OCI-LY7 (cell line): ENCODE measurements around the gene SAT1. TPM values are rescaled to one million over a fixed set of nuclear protein-coding genes. Genes with fewer than 3 reads are reported as not detected.

Source experiments
- BruUV-seq: library from RNA; stranded (reverse); fragments of 400-500 nt; replicated peaks from 2 replicates; lab custom pipeline; 2021; lab: Mats Ljungman, UMichigan
- CTCF ChIA-PET: fragments of 300-600 bp; sonication (Branson Sonifier 250); formaldehyde crosslinking; loops from one replicate; lab custom pipeline; 2022; ENCODE audit warnings: antibody characterized with exemption; ENCODE audit not compliant: unreplicated experiment; lab: Charles Lee
- POLR2A ChIA-PET: fragments of 300-600 bp; sonication (Branson Sonifier 250); formaldehyde crosslinking; loops from one replicate; lab custom pipeline; 2022; ENCODE audit warnings: antibody characterized with exemption; lab: Charles Lee
- DNase-seq: peaks from one replicate; pipeline ENCODE4 v3.0.0-alpha.2; 2015; ENCODE audit warnings: low spot score
- H2AFZ ChIP-seq: fragments of 200-600 bp; sonication (generic), shearing (Covaris generic); 2 replicates; pipeline ENCODE4 v1.6.1; 2014; ENCODE audit warnings: mild to moderate bottlenecking, antibody characterized with exemption, low read length, moderate library complexity
- H3K27ac ChIP-seq: fragments of 200-600 bp; sonication (generic); 2 replicates; pipeline ENCODE4 v1.5.1; 2014; ENCODE audit warnings: mixed run types, low read depth, mild to moderate bottlenecking, moderate library complexity, low read length, inconsistent platforms; ENCODE audit not compliant: poor library complexity, severe bottlenecking
- H3K36me3 ChIP-seq: fragments of 200-600 bp; sonication (generic); 2 replicates; pipeline ENCODE4 v1.6.1; 2014; ENCODE audit warnings: mild to moderate bottlenecking, antibody characterized with exemption, low read length, moderate library complexity, mixed read lengths; ENCODE audit not compliant: insufficient read depth
- H3K4me1 ChIP-seq: fragments of 200-600 bp; sonication (generic); 2 replicates; pipeline ENCODE4 v1.5.1; 2014; ENCODE audit warnings: mild to moderate bottlenecking, low read length; ENCODE audit not compliant: insufficient read depth, poor library complexity, severe bottlenecking
- H3K4me2 ChIP-seq: fragments of 200-600 bp; sonication (generic); 2 replicates; pipeline ENCODE4 v1.6.1; 2014; ENCODE audit warnings: mild to moderate bottlenecking, low read length
- H3K4me3 ChIP-seq: fragments of 200-600 bp; sonication (generic); 2 replicates; pipeline ENCODE4 v1.5.1; 2014; ENCODE audit warnings: mild to moderate bottlenecking, low read depth, low read length; ENCODE audit not compliant: poor library complexity, severe bottlenecking
- H3K79me2 ChIP-seq: fragments of 200-600 bp; sonication (generic); 2 replicates; pipeline ENCODE4 v1.6.1; 2016; ENCODE audit warnings: low read depth, mild to moderate bottlenecking, low read length, moderate library complexity, mixed read lengths; ENCODE audit not compliant: insufficient read depth
- H3K9me2 ChIP-seq: fragments of 200-600 bp; sonication (generic); 2 replicates; pipeline ENCODE4 v1.6.1; 2016; ENCODE audit warnings: mild to moderate bottlenecking, low read length, mixed read lengths; ENCODE audit not compliant: insufficient read depth
- H3K9me3 ChIP-seq: fragments of 200-600 bp; sonication (generic); 2 replicates; pipeline ENCODE4 v1.6.1; 2014; ENCODE audit warnings: mild to moderate bottlenecking, mixed run types, low read length, mixed read lengths
- H4K20me1 ChIP-seq: fragments of 200-600 bp; sonication (generic); 2 replicates; pipeline ENCODE4 v1.6.1; 2014; ENCODE audit warnings: mild to moderate bottlenecking, antibody characterized with exemption, low read length, moderate library complexity, mixed read lengths; ENCODE audit not compliant: insufficient read depth
- EZH2phosphoT487 ChIP-seq: fragments of 200-600 bp; sonication (generic); IDR thresholded peaks from 2 replicates; pipeline ENCODE4 v1.6.1; 2018; ENCODE audit warnings: low read depth, borderline replicate concordance, mild to moderate bottlenecking, mixed run types, antibody characterized with exemption, low read length, moderate library complexity, mixed read lengths
- intact Hi-C: fragments of 100-400 bp; cut with micrococcal nuclease; formaldehyde crosslinking; loops from one replicate; pipeline ENCODE4 v1.10.0; 2022; ENCODE audit not compliant: unreplicated experiment
- total RNA-seq, 2 experiments: library from RNA; depleted of rRNA in 1 of 2; stranded (reverse); fragments of >200 nt in 1 of 2; shearing (Covaris generic) in 1 of 2; gene quantifications; 2 replicates each; pipeline ENCODE4 v1.2.3, GENCODE V29; 2014 to 2022
- TF ChIP-seq, protein P1 (sequence below): fragments of 200-600 bp; sonication (generic); conservative IDR thresholded peaks from 2 replicates; pipeline ENCODE4 v1.5.1; 2014; ENCODE audit warnings: mild to moderate bottlenecking, antibody characterized with exemption, low read length, moderate library complexity, mixed read lengths

The SAT1 gene
- total RNA-seq, 2 experiments from 2014 or later: 46.9 to 50.7 TPM

DNA sequence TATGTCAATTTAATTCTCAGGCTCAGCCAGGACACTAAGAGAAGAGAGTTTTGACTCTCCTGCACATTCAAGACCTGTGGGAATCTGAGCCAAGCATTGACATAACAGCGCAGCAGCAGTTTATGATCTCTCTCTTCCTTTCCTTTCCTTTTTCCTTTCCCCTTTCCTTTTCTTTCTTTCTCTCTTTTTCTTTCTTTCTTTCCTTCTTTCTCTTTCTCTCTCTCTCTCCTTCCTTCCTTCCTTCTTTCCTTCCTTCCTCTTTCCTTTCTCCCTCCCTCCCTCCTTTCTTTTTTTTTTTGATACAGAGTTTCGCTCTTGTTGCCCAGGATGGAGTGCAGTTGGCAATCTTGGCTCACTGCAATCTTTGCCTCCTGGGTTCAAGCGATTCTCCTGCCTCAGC lies 21.6 kb downstream of the SAT1 start:
- 0 out of 2 replicates have a peak overlapping the region, but pooled peaks have one; percentile 41 for H2AFZ ChIP-seq
- peaks cover 20% of the 10 kb centered on the region for H3K4me1 ChIP-seq
- BruUV-seq: no TSS peak
- intact Hi-C loops: no loop called here
- H3K4me3 ChIP-seq: no peak overlapping the region
- no peaks in the 10 kb centered on the region for H3K79me2 ChIP-seq
- no peaks in the 10 kb centered on the region for H3K36me3 ChIP-seq
- H3K9me3 ChIP-seq: no peaks in the 10 kb centered on the region
- TF ChIP-seq EZH2phosphoT487: no peak
- TF ChIP-seq, protein P1, sequence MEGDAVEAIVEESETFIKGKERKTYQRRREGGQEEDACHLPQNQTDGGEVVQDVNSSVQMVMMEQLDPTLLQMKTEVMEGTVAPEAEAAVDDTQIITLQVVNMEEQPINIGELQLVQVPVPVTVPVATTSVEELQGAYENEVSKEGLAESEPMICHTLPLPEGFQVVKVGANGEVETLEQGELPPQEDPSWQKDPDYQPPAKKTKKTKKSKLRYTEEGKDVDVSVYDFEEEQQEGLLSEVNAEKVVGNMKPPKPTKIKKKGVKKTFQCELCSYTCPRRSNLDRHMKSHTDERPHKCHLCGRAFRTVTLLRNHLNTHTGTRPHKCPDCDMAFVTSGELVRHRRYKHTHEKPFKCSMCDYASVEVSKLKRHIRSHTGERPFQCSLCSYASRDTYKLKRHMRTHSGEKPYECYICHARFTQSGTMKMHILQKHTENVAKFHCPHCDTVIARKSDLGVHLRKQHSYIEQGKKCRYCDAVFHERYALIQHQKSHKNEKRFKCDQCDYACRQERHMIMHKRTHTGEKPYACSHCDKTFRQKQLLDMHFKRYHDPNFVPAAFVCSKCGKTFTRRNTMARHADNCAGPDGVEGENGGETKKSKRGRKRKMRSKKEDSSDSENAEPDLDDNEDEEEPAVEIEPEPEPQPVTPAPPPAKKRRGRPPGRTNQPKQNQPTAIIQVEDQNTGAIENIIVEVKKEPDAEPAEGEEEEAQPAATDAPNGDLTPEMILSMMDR: no peak
- no peaks in the 10 kb centered on the region for H4K20me1 ChIP-seq
- ChIA-PET CTCF (no interaction called here), POLR2A (no interaction called here)
- H3K27ac ChIP-seq: no peak overlapping the region
- no peaks in the 10 kb centered on the region for H3K9me2 ChIP-seq
- DNase-seq: no peak
- H3K4me2 ChIP-seq: no peak overlapping the region

DNA sequence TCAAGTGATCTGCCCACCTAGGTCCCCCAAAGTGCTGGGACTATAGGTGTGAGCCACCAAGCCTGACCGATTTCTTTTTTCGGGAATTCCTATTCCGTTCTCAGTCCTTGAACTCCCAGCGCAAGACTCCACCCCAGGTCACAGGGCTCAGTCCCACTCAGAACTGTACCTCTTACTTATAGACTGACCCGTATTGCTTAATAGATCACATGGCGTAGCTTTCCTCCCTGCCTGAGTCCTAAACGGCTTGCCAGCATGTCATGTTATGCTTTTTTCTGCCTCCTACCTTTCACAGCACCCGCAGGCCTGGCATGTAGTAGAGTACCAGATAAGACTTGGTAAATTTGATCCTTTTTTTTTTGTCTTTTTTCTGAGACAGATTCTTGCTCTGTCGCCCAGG lies 22.4 kb downstream of the SAT1 start:
- H2AFZ ChIP-seq: no peak overlapping the region
- BruUV-seq: no TSS peak
- no peak overlapping the region for H3K4me3 ChIP-seq
- H3K4me2 ChIP-seq: no peak overlapping the region
- no peaks in the 10 kb centered on the region for H3K9me3 ChIP-seq
- TF ChIP-seq EZH2phosphoT487: no peak
- TF ChIP-seq, protein P1: no peak
- ChIA-PET POLR2A (no interaction called here), CTCF (no interaction called here)
- intact Hi-C loops: no loop called here
- no peaks in the 10 kb centered on the region for H4K20me1 ChIP-seq
- no peaks in the 10 kb centered on the region for H3K9me2 ChIP-seq
- no peaks in the 10 kb centered on the region for H3K36me3 ChIP-seq
- no peaks in the 10 kb centered on the region for H3K79me2 ChIP-seq
- H3K4me1 ChIP-seq: peaks cover 20% of the 10 kb centered on the region
- H3K27ac ChIP-seq: no peak overlapping the region
- DNase-seq: no peak

DNA sequence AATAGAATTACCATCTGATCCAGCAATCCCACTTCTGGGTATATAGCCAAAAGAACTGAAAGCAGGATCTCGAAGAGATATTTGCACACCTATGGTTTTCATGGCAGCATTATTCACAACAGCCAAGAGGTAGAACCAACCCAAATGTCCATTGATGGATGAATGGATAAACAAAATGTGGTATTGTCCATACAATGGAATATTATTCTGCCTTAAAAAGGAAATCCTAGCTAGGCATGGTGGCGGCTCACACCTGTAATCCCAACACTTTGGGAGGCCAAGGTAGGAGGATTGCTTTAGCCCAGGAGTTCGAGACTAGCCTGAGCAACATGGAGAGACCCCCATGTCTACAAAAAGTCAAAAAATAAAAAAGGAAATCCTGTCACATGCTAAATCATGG lies 27.3 kb downstream of the SAT1 start:
- intact Hi-C loops: no loop called here
- H3K4me2 ChIP-seq: no peak overlapping the region; the same call in 1 of the 2 replicates
- ChIA-PET CTCF (no interaction called here), POLR2A (interaction anchor here (0.5 kb wide), 1 partner anchor 1946 kb away, joined by 5 read pairs; no protein-coding TSS in a partner anchor)
- no peaks in the 10 kb centered on the region for H4K20me1 ChIP-seq
- H3K36me3 ChIP-seq: no peaks in the 10 kb centered on the region
- no peak overlapping the region for H3K4me3 ChIP-seq
- BruUV-seq: no TSS peak
- no peaks in the 10 kb centered on the region for H3K79me2 ChIP-seq
- no peak for TF ChIP-seq EZH2phosphoT487
- TF ChIP-seq, protein P1: no peak
- no peaks in the 10 kb centered on the region for H3K9me2 ChIP-seq
- no peaks in the 10 kb centered on the region for H3K9me3 ChIP-seq
- H3K4me1 ChIP-seq: peaks cover 18% of the 10 kb centered on the region
- H3K27ac ChIP-seq: no peak overlapping the region
- no peak overlapping the region for H2AFZ ChIP-seq
- DNase-seq: no peak
